ENCODE results near the gene STOX2.
"Not testable (repeated sequence)": the region's sequence is repeated elsewhere in the genome, so short reads cannot be mapped to it uniquely, and the experiment has no call there.

Gene STOX2

DNA sequence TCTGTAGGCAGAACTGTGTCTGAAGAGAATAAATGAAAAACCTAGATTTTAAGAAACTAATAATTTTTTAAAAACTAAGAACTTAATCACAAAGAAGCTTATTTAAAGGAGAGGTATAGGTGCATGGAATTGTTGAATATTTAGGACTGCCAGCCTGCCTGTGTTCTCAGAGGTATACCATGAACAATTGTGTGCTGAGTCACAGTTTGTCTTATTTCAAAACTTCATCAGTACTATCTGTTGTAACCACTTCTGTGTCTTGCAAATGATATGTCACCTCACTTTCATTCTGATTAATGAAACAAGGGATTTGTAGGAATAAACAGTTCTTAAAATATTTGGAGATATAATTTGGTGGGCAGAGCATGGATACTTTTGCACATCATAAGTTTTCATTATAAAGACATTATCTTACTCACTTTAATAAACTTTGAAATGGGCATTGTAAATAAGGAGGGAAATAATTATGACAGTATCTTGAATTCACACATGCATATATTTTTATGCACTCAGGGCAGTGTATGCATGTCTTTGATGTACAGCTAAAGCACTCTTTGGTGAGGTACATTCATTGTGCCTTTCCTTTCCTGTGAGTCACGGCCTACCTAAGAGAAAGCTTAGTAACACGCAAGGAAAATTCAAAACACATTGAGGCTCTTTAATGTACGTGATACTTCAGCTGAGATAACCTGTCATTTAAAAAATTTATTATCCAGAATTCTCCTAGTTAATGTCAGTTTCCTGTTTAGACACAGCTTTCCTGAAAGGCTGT, 31.7 kb downstream of the STOX2 start:
- DNase-seq: no peak

DNA sequence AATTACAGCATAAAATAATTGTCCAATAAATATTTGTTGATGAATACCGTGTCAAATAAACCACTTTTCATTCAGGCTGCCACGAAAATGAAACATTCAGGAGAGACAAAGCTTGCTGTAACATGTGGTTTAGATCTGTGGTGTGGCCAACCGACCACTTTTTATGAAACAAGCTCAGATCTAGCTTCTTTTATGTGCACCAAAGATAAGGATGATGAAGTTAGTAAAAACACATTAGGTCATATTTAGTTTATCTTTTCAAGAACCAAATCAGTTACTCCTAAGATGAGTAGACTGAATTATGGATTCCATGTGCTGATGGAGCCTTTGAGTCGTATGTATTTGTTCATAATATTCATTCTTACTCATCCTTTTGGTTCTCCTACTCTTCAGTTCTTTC, 35.8 kb downstream of the STOX2 start:
- DNase-seq: no peak

DNA sequence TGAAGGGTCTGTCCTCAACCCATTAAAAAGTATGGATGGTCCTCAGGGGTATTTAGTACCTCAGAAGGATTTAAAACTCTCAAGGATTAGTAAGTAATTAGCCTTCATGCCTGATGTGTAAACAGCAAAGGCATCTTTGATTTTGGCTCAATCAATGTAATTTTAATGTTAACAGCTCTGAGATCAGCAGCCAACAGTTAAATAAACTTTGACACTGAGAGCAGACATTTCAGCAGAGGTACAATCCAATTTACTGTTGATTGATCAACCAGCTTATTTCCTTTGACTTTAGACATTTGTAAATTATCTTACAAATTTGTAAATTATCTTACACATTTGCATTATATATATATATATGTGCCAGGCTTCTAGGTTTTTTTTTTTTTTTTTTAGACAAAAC, 36.9 kb downstream of the STOX2 start:
- DNase-seq: peak; percentile 4 to 24

DNA sequence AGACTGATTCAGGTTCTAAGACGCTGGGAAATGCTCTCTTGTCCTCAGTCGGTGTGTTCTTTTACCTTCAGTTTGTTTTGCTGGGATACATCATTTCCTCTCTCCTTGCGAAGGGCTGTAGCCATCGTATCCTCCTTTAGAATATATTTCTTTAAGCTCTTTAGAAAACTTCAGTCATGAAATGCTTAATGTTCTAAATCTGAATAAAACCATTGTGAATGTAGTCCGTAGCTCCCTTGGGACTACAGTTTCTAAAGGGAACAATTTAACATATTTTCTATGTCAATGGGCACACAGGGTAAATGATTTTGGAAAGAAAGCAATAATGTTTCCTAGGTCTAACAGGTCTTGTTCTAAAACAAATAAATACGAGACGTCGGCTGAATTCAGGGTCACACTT, 40.6 kb downstream of the STOX2 start:
- no peak for DNase-seq

DNA sequence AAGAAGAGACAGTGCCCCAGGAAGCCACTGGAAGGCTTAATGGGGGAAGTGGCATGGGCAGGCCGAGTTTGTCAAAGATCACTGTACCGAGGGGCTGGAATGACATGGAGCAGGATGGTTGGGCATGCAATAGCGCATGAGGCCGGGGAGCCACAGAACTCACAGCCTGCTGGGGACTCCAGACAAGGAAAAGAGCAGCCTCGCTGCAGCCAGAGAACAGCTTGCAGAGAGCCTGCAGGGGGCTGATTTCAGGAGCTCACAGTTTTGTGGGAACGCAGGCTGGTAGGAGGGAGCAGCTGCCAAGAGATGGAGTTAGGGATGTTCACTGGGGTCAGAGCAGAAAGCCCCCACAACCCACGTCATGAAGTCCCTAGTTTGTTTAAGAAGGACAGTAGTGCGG, 45.4 kb downstream of the STOX2 start:
- no peak for DNase-seq

DNA sequence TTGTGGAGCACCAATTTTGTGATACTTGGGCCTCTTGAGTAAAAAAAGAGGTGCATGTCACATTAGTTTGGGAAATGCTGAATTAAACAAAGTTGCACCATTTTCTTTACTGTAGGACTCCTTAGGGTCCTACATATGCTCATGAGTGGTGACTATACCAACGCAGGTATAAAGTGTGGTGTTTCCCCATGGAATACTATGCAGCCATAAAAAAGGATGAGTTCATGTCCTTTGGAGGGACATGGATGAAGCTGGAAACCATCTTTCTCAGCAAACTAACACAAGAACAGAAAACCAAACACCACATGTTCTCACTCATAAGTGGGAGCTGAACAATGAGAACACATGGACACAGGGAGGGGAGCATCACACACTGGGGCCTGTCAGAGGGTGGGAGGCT, 47.5 kb downstream of the STOX2 start:
- DNase-seq: not testable (repeated sequence)

DNA sequence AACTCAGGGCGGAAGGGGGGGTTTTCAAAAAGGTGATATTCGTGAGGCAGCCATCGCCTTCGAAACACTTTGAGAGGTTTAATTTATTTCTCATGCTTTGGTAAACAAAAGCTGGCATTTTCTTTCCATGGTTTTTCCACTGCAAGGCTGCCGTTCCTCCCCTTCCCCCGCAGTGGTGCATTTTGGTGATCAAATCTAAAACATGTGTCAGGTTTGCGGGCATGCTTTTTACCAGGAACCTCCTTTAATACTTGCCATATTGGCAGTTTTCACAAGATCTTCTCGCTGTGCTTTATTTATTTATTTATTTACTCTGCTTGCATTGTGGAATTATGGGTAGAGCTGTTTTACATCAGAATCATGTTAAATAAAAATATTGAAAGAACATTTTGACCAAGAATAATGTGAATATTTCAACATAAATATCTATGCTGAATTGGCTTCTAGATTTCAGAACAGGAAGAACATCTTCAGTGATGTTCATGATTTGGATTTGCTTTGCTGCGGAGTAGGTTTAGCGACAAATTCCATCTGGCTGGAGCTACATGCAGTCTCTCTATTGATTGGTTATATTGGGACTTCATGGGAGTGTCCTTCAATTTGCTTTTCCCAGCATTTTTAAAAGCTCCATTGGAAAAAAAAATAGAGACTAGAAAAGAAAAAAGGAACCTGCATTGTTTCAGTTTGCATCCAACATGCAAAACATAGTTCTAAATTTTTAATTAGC, 54.4 kb downstream of the STOX2 start:
- peak in 1 of 2 experiments; percentile 42 for DNase-seq

DNA sequence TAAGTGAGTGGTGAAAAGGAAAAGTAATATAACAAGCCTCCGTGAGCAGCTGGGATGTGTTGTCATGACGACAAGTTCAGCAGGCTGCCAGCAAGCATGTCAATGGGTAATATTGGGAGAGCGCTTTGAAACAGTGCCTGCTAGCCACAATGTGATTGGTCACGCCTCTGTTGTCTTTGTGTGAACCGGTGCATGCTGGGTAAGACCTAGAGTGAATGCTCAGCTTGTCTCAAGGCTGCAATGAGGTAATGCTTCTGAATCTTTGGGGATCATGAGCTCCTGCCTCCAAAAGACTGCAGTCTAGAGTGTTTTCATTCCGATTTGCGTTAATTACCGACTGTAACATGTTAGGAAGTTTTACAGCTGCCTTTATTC, 54.9 kb downstream of the STOX2 start:
- DNase-seq: peak; percentile 87 to 90

DNA sequence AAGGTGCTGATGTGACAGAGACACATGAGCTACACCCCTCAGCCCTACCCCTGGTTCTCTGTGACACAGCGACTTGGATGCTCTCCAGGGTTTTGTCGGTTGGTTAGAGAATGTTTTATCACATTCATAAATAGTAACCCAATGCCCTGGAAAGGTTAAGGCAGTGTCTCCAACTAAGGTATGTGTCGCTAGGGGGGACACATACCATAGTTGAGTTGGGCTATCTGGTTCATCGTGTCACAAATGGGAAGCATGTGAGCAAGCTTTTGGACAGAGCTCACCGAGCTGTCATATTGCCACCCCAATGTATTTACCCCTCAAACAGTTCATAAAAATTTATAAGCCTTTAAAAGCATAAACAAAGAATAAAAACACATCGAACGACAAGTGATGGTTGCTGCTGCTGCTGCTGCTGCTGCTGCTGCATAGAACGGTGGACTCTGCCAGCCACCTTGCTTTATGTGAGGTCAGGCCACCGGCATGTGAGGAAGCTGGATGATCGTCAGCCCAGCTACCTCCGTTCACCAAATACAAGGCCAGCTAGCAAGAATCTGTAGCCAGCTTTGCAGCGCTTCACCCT, 55.9 kb downstream of the STOX2 start:
- peak in 1 of 2 experiments; percentile 1 for DNase-seq

DNA sequence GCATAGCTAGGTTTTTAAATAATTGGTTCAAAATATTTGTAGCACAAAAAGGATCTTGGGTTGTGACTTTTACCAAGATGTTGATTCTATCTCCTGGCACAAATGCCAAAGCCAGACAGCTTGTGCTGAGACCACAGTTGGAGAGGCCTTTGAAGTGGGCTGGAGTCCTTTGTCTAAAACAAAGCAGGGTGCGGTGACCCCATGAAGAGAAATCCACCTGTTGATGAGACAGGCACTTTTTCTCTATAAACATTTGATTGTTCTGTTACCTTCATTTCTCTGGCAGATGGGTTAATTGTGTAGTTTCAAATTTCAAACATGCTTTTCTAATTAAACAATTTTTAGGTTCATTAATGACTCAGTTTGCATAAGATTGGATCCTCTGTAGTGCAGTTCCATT, 56.7 kb downstream of the STOX2 start:
- DNase-seq: no peak

DNA sequence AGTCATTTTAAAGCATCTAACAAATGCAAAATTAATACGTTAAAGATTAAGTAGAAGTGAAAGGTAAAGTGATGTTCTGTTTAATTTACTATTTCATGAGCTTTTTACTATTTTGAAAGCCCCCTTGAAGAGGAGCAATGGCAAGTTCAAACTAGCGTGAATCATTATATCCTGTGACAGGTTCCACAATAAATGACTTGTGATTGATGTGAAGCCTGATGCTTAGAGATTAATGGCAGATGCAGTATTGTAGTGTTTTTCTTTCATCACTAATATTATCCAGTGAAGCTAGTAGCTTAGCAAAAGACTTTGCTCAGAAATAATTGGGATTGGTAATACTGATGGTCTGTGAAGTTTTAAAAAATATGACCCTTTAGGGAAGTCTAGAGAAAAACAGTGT, 57.3 kb downstream of the STOX2 start:
- no peak for DNase-seq

DNA sequence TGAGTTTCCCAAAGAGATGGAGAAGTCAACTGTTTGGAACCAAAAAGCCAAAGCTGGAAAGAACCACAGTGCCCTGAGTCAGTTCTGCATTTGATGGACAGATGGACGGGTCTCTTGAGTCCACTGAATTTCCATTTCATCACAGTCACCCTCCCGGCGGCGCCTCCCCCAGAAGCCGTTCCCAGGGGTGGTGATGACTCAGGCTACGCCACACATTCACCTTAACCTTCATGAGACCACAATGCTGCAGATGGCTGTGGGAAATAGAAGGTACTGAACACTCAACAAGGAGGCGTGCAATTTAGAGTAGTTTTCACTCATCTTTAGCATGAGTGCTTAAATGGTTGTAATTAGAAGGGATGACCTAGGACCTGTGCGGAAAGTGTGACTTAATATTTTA, 61.3 kb downstream of the STOX2 start:
- no peak for DNase-seq

DNA sequence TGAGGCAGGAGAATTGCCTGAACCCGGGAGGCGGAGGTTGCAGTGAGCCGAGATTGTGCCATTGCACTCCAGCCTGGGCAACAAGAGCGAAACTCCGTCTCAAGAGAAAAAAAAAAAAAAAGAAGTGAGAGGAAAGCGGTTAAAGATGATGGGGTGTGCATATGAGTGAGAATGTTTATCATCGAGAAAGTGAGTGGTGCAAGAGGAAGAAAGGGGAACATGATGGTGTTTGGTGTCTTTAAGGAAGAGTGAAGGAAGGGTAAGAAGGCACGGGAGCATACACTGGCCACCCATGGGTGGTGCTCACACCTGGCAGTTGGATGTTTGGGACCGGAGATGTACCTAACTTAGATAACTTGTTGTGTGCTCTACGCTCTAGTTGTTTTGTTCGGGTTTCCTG, 62.2 kb downstream of the STOX2 start:
- no peak for DNase-seq

DNA sequence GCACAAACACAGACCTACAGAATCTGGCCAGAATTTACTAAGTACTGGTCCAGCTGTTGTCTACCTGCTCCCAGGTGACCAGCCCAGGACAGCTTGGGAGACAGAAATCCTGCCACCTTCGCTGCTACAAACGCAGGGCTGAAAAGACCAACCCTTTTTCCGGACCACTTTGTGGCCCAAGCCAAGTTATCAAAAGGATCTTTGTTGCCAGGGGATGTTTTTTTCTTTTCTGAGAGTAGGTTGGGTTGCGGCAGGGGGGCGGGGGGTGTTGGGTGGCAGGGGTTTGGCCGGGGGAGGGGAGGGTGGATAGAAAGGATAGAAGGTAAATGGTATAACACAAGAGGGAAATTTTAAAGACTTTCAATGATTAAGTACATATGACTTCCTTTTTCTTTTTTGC, 63.4 kb downstream of the STOX2 start:
- DNase-seq: no peak

DNA sequence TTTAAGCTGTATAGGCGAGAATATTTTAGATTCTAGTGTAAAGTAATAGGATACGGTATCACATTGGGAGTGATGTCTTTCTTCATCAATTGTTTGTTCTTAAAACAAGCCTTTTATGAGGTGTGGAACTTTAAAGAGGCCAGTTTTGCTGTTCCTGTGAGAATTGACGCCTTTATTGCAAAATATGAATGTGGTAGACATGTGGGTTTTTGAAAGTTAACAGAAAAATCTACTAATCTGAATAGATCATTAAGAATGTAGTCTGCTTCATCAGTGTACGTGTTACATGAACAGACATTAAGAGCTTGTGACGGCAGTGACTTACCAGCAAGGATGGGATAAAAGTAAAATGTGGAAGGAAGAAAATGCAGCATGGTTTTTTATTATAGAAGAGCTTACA, 63.8 kb downstream of the STOX2 start:
- no peak for DNase-seq

DNA sequence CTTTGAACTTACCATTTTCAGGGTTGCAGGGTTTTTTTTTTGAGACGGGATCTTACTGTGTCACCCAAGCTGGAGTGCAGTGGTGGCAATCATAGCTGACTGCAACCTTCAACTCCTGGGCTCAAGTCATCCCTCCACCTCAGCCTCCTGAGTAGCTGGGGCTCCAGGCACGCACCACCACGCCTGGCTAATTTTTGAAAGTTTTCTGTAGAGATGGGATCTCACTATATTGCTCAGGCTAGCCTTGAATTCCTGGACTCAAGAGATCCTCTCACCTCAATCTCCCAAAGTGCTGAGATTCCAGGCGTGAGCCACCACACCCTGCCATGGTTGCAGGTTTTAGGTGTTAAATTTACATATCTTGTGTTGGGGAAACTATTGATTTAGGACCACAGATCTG, 64.5 kb downstream of the STOX2 start:
- DNase-seq: no peak

DNA sequence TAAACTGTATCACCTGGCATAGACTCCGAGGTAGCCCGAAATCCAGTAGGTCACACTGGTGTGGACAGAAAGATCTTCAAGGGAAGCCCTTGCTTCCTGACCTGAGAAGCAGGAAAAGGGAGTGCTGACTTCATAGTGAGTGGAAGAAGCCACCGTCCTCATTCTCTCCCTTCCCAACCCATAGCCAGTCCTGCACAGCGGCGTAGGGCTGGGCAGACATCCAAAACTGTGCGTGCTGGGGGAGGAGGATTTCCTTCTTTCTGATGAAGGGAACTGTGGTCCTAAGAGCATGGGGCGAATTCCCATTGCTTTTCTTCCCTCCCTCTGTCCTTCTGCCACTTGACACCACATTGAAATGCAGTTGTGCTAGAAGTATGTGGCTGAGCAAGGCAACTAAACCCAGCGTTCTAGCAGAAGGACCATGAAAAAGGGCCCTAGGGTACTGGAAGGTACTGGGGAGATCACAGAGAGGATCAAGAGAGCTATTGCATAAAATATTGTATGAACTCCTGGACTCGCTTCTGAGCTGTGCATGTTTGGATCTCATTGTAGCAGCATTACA, 66.9 kb downstream of the STOX2 start:
- no peak for DNase-seq

DNA sequence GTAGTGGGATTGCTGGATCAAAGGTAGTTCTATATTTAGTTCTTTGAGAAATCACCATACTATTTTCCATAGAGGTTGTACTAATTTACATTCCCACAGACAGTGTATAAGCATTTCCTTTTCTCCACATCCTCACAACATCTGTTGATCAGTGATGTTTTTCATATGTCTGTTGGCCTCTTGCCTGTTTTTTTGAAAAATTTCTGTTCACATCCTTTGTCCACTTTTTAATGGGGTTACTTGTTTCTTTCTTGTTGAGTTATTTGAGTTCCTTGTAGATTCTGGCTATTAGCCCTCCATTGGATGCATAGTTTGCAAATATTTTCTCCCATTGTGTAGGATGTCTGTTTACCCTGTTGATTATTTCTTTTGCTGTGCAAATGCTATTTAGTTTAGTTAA, 72.6 kb downstream of the STOX2 start:
- DNase-seq: no peak

DNA sequence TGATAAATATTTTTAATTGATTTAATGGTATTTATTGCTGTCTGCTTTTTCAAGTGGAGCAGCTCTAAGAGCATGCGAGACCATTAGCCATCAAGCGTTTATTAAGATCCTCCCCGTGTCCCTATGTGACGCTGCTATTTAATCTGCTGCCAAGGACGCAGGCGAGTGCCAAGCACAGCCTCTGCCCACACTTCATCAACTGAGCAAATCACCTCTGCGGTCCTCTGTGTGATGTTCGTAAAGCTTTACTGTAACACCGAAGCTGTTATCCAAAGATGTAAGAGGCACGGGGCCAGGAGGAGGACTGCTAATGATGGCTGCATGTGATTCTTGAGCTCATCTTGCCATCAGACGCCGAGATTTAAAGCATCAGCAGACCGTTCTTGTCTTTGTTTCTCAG, 79.5 kb downstream of the STOX2 start:
- no peak for DNase-seq

DNA sequence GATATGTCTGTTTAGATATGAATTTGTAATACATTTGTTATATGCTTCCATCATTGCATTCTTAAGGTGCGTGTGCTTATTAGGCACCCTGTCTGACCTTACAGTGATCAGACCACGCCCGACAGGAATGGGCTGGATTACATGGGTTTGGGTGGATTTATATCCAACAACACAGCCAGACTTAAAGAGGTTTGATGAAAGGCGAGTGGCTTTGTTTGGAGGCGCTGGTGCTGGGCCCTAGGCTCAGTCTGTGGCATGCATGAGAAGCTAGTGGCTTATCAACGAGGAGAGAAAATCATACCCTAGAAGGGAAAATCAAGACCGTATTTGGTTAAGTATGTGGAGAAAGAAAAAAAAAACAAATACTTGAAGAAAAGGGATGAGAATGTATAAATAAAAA, 80.7 kb downstream of the STOX2 start:
- no peak for DNase-seq

DNA sequence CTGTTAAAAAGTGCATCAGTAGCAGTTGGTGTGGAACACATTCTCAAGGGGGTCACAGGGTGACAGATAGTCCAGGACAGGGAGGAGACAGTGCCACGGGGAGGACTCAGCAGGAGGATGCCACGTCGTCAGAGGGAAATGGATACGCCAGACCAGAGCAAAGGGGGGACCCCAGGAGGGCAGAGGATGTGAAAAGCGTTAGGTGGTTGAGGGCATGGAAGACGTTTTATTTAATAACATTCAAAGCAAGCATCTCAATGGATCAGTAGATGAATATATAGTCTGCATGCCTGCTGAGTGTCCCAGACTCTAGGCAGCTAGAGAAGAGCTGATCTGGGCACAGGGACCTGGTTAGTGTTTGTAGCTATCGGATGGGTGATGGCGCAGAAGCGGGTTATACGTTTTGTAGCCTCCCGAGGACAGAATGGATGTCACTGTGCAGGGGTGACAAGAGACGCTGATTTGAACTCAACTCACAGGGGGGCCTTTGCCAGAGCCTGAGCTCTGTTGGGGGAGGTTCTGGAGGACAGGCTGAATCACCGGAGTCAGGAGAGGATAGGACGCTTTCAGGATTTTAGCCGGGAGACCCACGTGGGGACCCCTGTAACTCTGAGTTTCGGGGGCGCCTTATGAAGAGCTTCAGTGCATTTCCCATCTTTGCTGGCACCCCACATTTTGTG, 81.3 kb downstream of the STOX2 start:
- DNase-seq: no peak

DNA sequence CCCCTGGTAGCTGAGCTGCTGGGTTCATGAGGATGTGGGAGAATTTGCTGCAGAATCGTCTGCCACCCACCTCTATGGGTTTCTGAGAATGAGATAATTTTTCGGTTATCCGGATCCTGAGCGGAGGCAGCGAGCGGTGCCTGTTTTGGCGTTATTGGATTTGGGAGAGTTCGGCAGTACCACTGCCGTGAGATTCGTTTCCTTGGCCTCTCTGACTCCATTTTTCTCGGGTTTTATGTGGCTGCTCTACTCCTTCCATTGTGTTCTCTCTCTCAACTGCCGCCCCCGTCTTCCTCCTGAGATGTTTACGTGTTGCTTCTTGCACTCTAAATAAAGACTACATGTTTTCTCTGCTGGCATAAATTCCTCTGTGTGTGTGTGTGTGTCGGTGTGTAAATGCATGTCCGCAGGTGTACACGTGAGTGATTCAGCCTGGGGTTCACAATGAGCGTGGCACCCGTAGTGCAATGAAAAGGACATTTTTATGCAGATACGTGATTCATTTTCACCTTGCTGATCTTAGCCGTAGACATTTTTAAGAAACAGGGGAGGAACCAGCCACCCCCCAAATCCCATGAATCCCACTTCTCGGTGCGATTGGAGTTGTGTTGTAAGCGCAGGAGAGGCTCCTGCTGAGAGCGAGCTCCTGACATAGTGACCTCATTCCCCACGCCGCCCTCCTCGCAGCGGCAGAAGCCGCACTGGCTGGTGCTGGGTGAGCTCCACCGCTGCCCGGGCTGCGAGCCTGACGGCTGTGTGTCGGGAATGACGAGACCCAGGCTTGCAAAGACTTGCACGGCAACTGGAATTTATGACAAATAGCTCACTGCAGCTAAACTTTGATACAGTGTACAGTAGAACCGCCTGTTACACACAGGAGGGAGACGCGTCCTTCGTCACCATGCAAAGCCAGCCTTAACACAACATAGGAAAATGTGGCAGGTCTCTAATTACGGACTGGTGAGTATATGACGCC, 82.2 kb downstream of the STOX2 start:
- DNase-seq: no peak
